K562 (cell line): ENCODE results near the gene CARMIL1. TPM values are rescaled to one million over a fixed set of nuclear protein-coding genes. Genes with fewer than 3 reads are reported as not detected.

Experiments
- ATAC-seq: fragments of 200-7000 bp; cut with Tn5 transposase; 3 replicates; pipeline ENCODE4 v1.9.1; 2020; ENCODE audit warnings: moderate library complexity
- BruUV-seq: library from RNA; stranded (reverse); fragments of 400-500 nt; replicated peaks from 2 replicates; lab custom pipeline; 2021; lab: Mats Ljungman, UMichigan
- CTCF ChIA-PET: fragments of 300-600 bp; formaldehyde crosslinking; extraction: SDS; loops from one replicate; lab custom pipeline; 2021; ENCODE audit warnings: low intra/inter-chr PET ratio; lab: Yijun Ruan, JAX
- POLR2A ChIA-PET: fragments of 300-600, 350-650 bp; sonication (Branson Sonifier 250); formaldehyde crosslinking; extraction: SDS; loops from one replicate; lab custom pipeline; 2021; ENCODE audit warnings: antibody characterized with exemption, inconsistent platforms; lab: Yijun Ruan, JAX
- DNase-seq, 4 experiments: peaks; one replicate each; pipeline versions ENCODE4 v3.0.0 to v3.0.0-alpha.2; 2011 to 2018; ENCODE audit warnings: low spot score in 3 of 4, mixed read lengths in 3 of 4; ENCODE audit errors: extremely low read depth in 1 of 4
- FAIRE-seq: peaks from 2 replicates; lab custom pipeline; 2011; peaks lifted over from hg19 to GRCh38; lab: Jason Lieb, UNC
- H2AFZ ChIP-seq: 2 replicates; pipeline ENCODE4 v1.6.0; 2011; ENCODE audit warnings: low read depth, low read length, control low read depth, inconsistent platforms
- H3K27ac ChIP-seq: fragments of 200-600 bp; 3 replicates; pipeline ENCODE4 v1.8.0; 2011; ENCODE audit warnings: low read depth, mild to moderate bottlenecking, control low read depth, inconsistent platforms, low read length, moderate library complexity, mixed read lengths; ENCODE audit errors: extremely low read depth
- H3K27me3 ChIP-seq, 2 experiments: fragments of 300-600 bp in 1 of 2; 2 replicates in 1 of 2; 3 replicates in 1 of 2; pipeline versions ENCODE4 v1.6.0 to v1.8.0; 2011; ENCODE audit warnings: inconsistent platforms in 2 of 2, low read length in 2 of 2, mild to moderate bottlenecking in 1 of 2, mixed read lengths in 1 of 2, moderate library complexity in 1 of 2; ENCODE audit not compliant: control insufficient read depth in 2 of 2, insufficient read depth in 2 of 2
- H3K36me3 ChIP-seq: fragments of 300-600 bp; 3 replicates; pipeline ENCODE4 v1.8.0; 2011; ENCODE audit warnings: mild to moderate bottlenecking, low read length, inconsistent platforms; ENCODE audit not compliant: control insufficient read depth, insufficient read depth
- H3K4me1 ChIP-seq, 2 experiments: fragments of 200-600 bp in 1 of 2; replicated peaks in 1 of 2; 2 replicates in 1 of 2; 3 replicates in 1 of 2; pipeline versions ENCODE4 v1.5.1 to v1.8.0; 2011; ENCODE audit warnings: inconsistent platforms in 2 of 2, low read length in 2 of 2, mild to moderate bottlenecking in 1 of 2, mixed read lengths in 1 of 2, moderate library complexity in 1 of 2; ENCODE audit not compliant: control insufficient read depth in 2 of 2, insufficient read depth in 2 of 2
- H3K4me2 ChIP-seq: 2 replicates; pipeline ENCODE4 v1.6.1; 2011; ENCODE audit warnings: low read length, control low read depth, inconsistent platforms, mixed read lengths; ENCODE audit not compliant: insufficient read depth
- H3K4me3 ChIP-seq: fragments of 200-600 bp; sonication (generic), shearing (Covaris generic); 2 replicates; pipeline ENCODE4 v1.5.1; 2016; ENCODE audit warnings: control low read depth, inconsistent platforms
- H3K79me2 ChIP-seq: fragments of 200-600 bp; 3 replicates; pipeline ENCODE4 v1.8.0; 2011; ENCODE audit warnings: low read length, inconsistent platforms; ENCODE audit not compliant: control insufficient read depth, insufficient read depth
- H3K9ac ChIP-seq, 2 experiments: 2 replicates each; pipeline versions ENCODE4 v1.6.0 to v1.6.1; 2011; ENCODE audit warnings: low read depth in 2 of 2, low read length in 2 of 2, control low read depth in 1 of 2, inconsistent platforms in 1 of 2, mild to moderate bottlenecking in 1 of 2, mixed read lengths in 1 of 2; ENCODE audit not compliant: insufficient read depth in 1 of 2
- H3K9me1 ChIP-seq: one replicate; pipeline ENCODE4 v1.6.0; 2011; ENCODE audit warnings: inconsistent platforms, mild to moderate bottlenecking, low read length, moderate library complexity; ENCODE audit not compliant: control insufficient read depth, insufficient read depth
- H3K9me3 ChIP-seq: replicated peaks from 2 replicates; pipeline ENCODE4 v1.5.1; 2011; ENCODE audit warnings: low read depth, low read length, inconsistent platforms; ENCODE audit not compliant: control insufficient read depth, insufficient read depth
- H4K20me1 ChIP-seq: replicated peaks from 2 replicates; pipeline ENCODE4 v1.6.1; 2011; ENCODE audit warnings: low read length, inconsistent platforms, mixed read lengths; ENCODE audit not compliant: control insufficient read depth, insufficient read depth
- ARID2 ChIP-seq: fragments of 450-650 bp; IDR thresholded peaks from 2 replicates; pipeline ENCODE4 v1.6.1; 2017; ENCODE audit warnings: antibody characterized with exemption, mild to moderate bottlenecking
- CHD7 ChIP-seq: fragments of 200-600 bp; sonication (generic); IDR thresholded peaks from one replicate; pipeline ENCODE4 v1.6.1; 2012; ENCODE audit warnings: mild to moderate bottlenecking, low read depth, low read length, inconsistent platforms
- E4F1 ChIP-seq: fragments of 250-450 bp; sonication (Bioruptor Pico); IDR thresholded peaks from 2 replicates; pipeline ENCODE4 v1.5.0; 2021; ENCODE audit warnings: mild to moderate bottlenecking, borderline replicate concordance
- ILK ChIP-seq: fragments of 450-650 bp; IDR thresholded peaks from 2 replicates; pipeline ENCODE4 v1.6.1; 2016; ENCODE audit warnings: missing genetic modification characterization, low read depth, mild to moderate bottlenecking, missing compliant biosample characterization, moderate library complexity, borderline replicate concordance
- NFRKB ChIP-seq: fragments of 450-650 bp; IDR thresholded peaks from 2 replicates; pipeline ENCODE4 v1.6.1; 2016; ENCODE audit warnings: low read depth
- PHTF2 ChIP-seq: fragments of 250-450 bp; sonication (Bioruptor Pico); IDR thresholded peaks from 2 replicates; pipeline ENCODE4 v1.5.0; 2021; ENCODE audit warnings: mild to moderate bottlenecking
- RAD51 ChIP-seq: fragments of 450-650 bp; IDR thresholded peaks from 2 replicates; pipeline ENCODE4 v1.7.1; 2016; ENCODE audit warnings: low read depth, mild to moderate bottlenecking, borderline replicate concordance
- ZBTB17 ChIP-seq: fragments of 450-650 bp; formaldehyde crosslinking; IDR thresholded peaks from 2 replicates; pipeline ENCODE4 v1.4.0; 2020; ENCODE audit warnings: mild to moderate bottlenecking
- WGBS: fragments of 100-300 bp; shearing (Covaris generic); methylation state at CpG from one replicate; pipeline ENCODE4 v1.1.6; 2016; ENCODE audit warnings: low coverage, mixed read lengths; ENCODE audit not compliant: insufficient coverage; ENCODE audit errors: missing lambda C conversion rate; 5-methylcytosine and 5-hydroxymethylcytosine counted together
- in situ Hi-C: fragments of 300-500 bp; cut with MboI; formaldehyde crosslinking; loops from 4 replicates; pipeline ENCODE4 v1.15.0; 2018; ENCODE audit warnings: inconsistent platforms, mixed read lengths
- intact Hi-C: fragments of 100-400 bp; cut with micrococcal nuclease; formaldehyde crosslinking; loops from 2 replicates; pipeline ENCODE4 v1.14.2; 2022
- polyA plus RNA-seq, 8 experiments: library from polyadenylated mRNA; depleted of rRNA in 4 of 8; stranded (reverse) in 5 of 8; unstranded in 3 of 8; fragments of >200 nt; fragmentation: Nextera tagmentation in 2 of 8; fragmentation: Illumina TruSeq in 1 of 8; extraction: Ambion mirVana in 2 of 8; extraction: Trizol in 1 of 8; gene quantifications; 2 replicates each; pipeline versions ENCODE4 v1.2.1 to v1.2.3, GENCODE V29; 2011 to 2014; ENCODE audit warnings: inconsistent platforms in 1 of 8, missing spikeins in 1 of 8
- total RNA-seq, 7 experiments: library from RNA; depleted of rRNA in 6 of 7; stranded (reverse); fragments of >200 nt in 6 of 7; fragmentation: Illumina TruSeq in 2 of 7; extraction: Trizol in 2 of 7; gene quantifications; 2 replicates each; pipeline versions ENCODE4 v1.2.1 to v1.2.3, GENCODE V29; 2011 to 2021; ENCODE audit warnings: low replicate concordance in 1 of 7

CARMIL1 gene
- total and polyA plus RNA-seq, 9 of the 15 experiments (the other 6 are each of a cell fraction or from before 2014, with no cell fraction given), result 0.04 to 0.32 (median 0.10) TPM; not detected in 1

GRCh38 chr6:25296217-25296905 is 17.2 kb downstream of the CARMIL1 start:
- no TSS peak for BruUV-seq
- no peak overlapping the region for H2AFZ ChIP-seq
- no peak overlapping the region for H3K27ac ChIP-seq
- H3K4me3 ChIP-seq, result no peak overlapping the region
- no peaks in the 10 kb centered on the region for H3K79me2 ChIP-seq
- WGBS, result 0% methylated on average over 2 of the region's 2 CpGs
- ChIA-PET CTCF (no interaction called here), POLR2A (no interaction called here)
- no peaks in the 10 kb centered on the region for H3K4me1 ChIP-seq
- H3K4me2 ChIP-seq, result no peak overlapping the region
- intact Hi-C loops (no loop called here), in situ Hi-C loops (no loop called here)
- H3K9me3 ChIP-seq, result no peaks in the 10 kb centered on the region
- ATAC-seq (no peak), FAIRE-seq (no peak), DNase-seq (no peak)
- no peaks in the 10 kb centered on the region for H3K36me3 ChIP-seq
- no peaks in the 10 kb centered on the region for H3K9me1 ChIP-seq
- H4K20me1 ChIP-seq, result no peaks in the 10 kb centered on the region
- H3K9ac ChIP-seq, result no peak overlapping the region
- peaks cover 0 to 12% of the 10 kb centered on the region in 2 experiments; a peak in 2 of 5 replicates for H3K27me3 ChIP-seq
- TF ChIP-seq PHTF2 (no peak), RAD51 (no peak), ARID2 (no peak), ZBTB17 (CRISPR knock-in tag) (no peak), ILK (no peak), NFRKB (no peak), CHD7 (no peak), E4F1 (no peak)
